HCT116 (cell line): Measurements from ENCODE around the gene NOS3. TPM values are rescaled to one million over a fixed set of nuclear protein-coding genes. Genes with fewer than 3 reads are reported as not detected.

Source experiments
- ATAC-seq: fragments of 200-7000 bp; cut with Tn5 transposase; 2 replicates; pipeline ENCODE4 v1.9.1; 2020; ENCODE audit warnings: mild to moderate bottlenecking, moderate library complexity
- BruUV-seq: library from RNA; stranded (reverse); fragments of 400-500 nt; replicated peaks from 2 replicates; lab custom pipeline; 2021; lab: Mats Ljungman, UMichigan
- CTCF ChIA-PET: fragments of 300-600 bp; sonication (Branson Sonifier 250); formaldehyde crosslinking; loops from one replicate; lab custom pipeline; 2021; ENCODE audit warnings: antibody characterized with exemption; lab: Charles Lee
- POLR2A ChIA-PET: fragments of 300-600, 350-600 bp; sonication (Branson Sonifier 250); formaldehyde crosslinking; loops from one replicate; lab custom pipeline; 2021; ENCODE audit warnings: antibody characterized with exemption; lab: Charles Lee
- RAD21 ChIA-PET, 2 experiments: fragments of 300-600 bp; sonication (Branson Sonifier 250); formaldehyde crosslinking; loops; one replicate each; lab custom pipeline; 2023; ENCODE audit warnings: low total read pairs in 2 of 2; ENCODE audit not compliant: uncharacterized antibody in 2 of 2, unreplicated experiment in 2 of 2, low non-redundant PET in 1 of 2; lab: Charles Lee
- DNase-seq: peaks from one replicate; pipeline ENCODE4 v3.0.0-alpha.2; 2010; ENCODE audit warnings: low read depth, low spot score
- H2AFZ ChIP-seq: fragments of 200-600 bp; shearing (Covaris generic), sonication (generic); 2 replicates; pipeline ENCODE4 v1.6.1; 2017; ENCODE audit warnings: low read depth, mixed run types, mixed read lengths, antibody characterized with exemption, low read length; ENCODE audit not compliant: poor library complexity, severe bottlenecking
- H3K27ac ChIP-seq: 2 replicates; pipeline ENCODE4 v1.5.1; 2012; ENCODE audit warnings: low read depth, low read length
- H3K27me3 ChIP-seq: fragments of 200-600 bp; sonication (generic); 2 replicates; pipeline ENCODE4 v1.6.1; 2016; ENCODE audit warnings: mixed run types, low read length, mixed read lengths; ENCODE audit not compliant: insufficient read depth
- H3K36me3 ChIP-seq, 2 experiments: fragments of 200-500 bp in 1 of 2; fragments of 200-600 bp in 1 of 2; sonication (Bioruptor generic) in 1 of 2; sonication (generic) in 1 of 2; 2 replicates each; pipeline versions ENCODE4 v1.5.1 to v1.6.1; 2014 to 2016; ENCODE audit warnings: low read length in 2 of 2, inconsistent platforms in 1 of 2, mixed read lengths in 1 of 2, mixed run types in 1 of 2; ENCODE audit not compliant: insufficient read depth in 2 of 2, control insufficient read depth in 1 of 2
- H3K4me1 ChIP-seq, 2 experiments: fragments of 200-600 bp in 1 of 2; sonication (generic) in 1 of 2; 2 replicates each; pipeline versions ENCODE4 v1.5.1 to v1.6.1; 2012 to 2017; ENCODE audit warnings: low read length in 2 of 2, inconsistent platforms in 1 of 2, mild to moderate bottlenecking in 1 of 2, mixed read lengths in 1 of 2, mixed run types in 1 of 2, moderate library complexity in 1 of 2; ENCODE audit not compliant: insufficient read depth in 2 of 2, control insufficient read depth in 1 of 2
- H3K4me2 ChIP-seq: fragments of 200-600 bp; sonication (generic); 2 replicates; pipeline ENCODE4 v1.6.1; 2017; ENCODE audit warnings: mixed run types, low read length, mixed read lengths
- H3K4me3 ChIP-seq, 2 experiments: fragments of 200-600 bp in 1 of 2; sonication (generic) in 1 of 2; replicated peaks in 1 of 2; 2 replicates each; pipeline ENCODE4 v1.5.1; 2011 to 2016; ENCODE audit warnings: low read length in 2 of 2, control low read depth in 1 of 2, low read depth in 1 of 2, mild to moderate bottlenecking in 1 of 2, mixed read lengths in 1 of 2, mixed run types in 1 of 2
- H3K79me2 ChIP-seq: fragments of 200-600 bp; sonication (generic); 2 replicates; pipeline ENCODE4 v1.6.1; 2017; ENCODE audit warnings: mild to moderate bottlenecking, mixed run types, low read length, moderate library complexity, mixed read lengths; ENCODE audit not compliant: insufficient read depth
- H3K9ac ChIP-seq: fragments of 200-600 bp; sonication (generic); 2 replicates; pipeline ENCODE4 v1.6.1; 2016; ENCODE audit warnings: low read length, mixed read lengths
- H3K9me2 ChIP-seq: fragments of 200-600 bp; sonication (generic), shearing (Covaris generic); 2 replicates; pipeline ENCODE4 v1.6.1; 2017; ENCODE audit warnings: mixed run types, mild to moderate bottlenecking, moderate library complexity; ENCODE audit not compliant: insufficient read depth
- H3K9me3 ChIP-seq, 2 experiments: fragments of 200-500 bp in 1 of 2; fragments of 200-600 bp in 1 of 2; sonication (Bioruptor generic) in 1 of 2; sonication (generic) in 1 of 2; 2 replicates each; pipeline ENCODE4 v1.6.1; 2014 to 2017; ENCODE audit warnings: low read length in 2 of 2, mixed read lengths in 2 of 2, inconsistent platforms in 1 of 2, low read depth in 1 of 2, mild to moderate bottlenecking in 1 of 2, mixed run types in 1 of 2, moderate library complexity in 1 of 2; ENCODE audit not compliant: control insufficient read depth in 1 of 2, insufficient read depth in 1 of 2
- H4K20me1 ChIP-seq: fragments of 200-600 bp; sonication (generic), shearing (Covaris generic); 2 replicates; pipeline ENCODE4 v1.6.1; 2017; ENCODE audit warnings: mixed run types, mild to moderate bottlenecking, moderate library complexity; ENCODE audit not compliant: insufficient read depth
- CBX3 ChIP-seq: IDR thresholded peaks from 2 replicates; pipeline ENCODE4 v1.6.1; 2012; ENCODE audit warnings: low read depth
- EGR1 ChIP-seq: IDR thresholded peaks from 2 replicates; pipeline ENCODE4 v1.6.1; 2012; ENCODE audit warnings: low read depth
- ELF1 ChIP-seq: IDR thresholded peaks from 2 replicates; pipeline ENCODE4 v1.6.1; 2012; ENCODE audit warnings: low read depth, borderline replicate concordance
- FOSL1 ChIP-seq: IDR thresholded peaks from 2 replicates; pipeline ENCODE4 v1.6.1; 2012; ENCODE audit warnings: low read depth
- POLR2A ChIP-seq: IDR thresholded peaks from 2 replicates; pipeline ENCODE4 v1.7.0; 2011; ENCODE audit warnings: borderline replicate concordance; ENCODE audit not compliant: insufficient read depth, insufficient read length; ENCODE audit errors: extremely low read depth
- POLR2AphosphoS5 ChIP-seq: IDR thresholded peaks from 2 replicates; pipeline ENCODE4 v1.6.1; 2011; ENCODE audit warnings: mild to moderate bottlenecking, low read depth, low read length, moderate library complexity
- RAD21 ChIP-seq: IDR thresholded peaks from 2 replicates; pipeline ENCODE4 v1.6.1; 2012; ENCODE audit warnings: low read depth, mild to moderate bottlenecking
- SIN3A ChIP-seq: IDR thresholded peaks from 2 replicates; pipeline ENCODE4 v1.6.1; 2012; ENCODE audit warnings: low read depth
- SP1 ChIP-seq: IDR thresholded peaks from 2 replicates; pipeline ENCODE4 v1.6.1; 2012; ENCODE audit warnings: low read depth
- SRF ChIP-seq: IDR thresholded peaks from 2 replicates; pipeline ENCODE4 v1.6.1; 2012; ENCODE audit warnings: low read depth
- TCF7L2 ChIP-seq: IDR thresholded peaks from 2 replicates; pipeline ENCODE4 v1.7.0; 2011; ENCODE audit warnings: borderline replicate concordance, inconsistent platforms; ENCODE audit not compliant: insufficient read depth, insufficient read length; ENCODE audit errors: extremely low read depth
- ZFX ChIP-seq: fragments of 450-650 bp; IDR thresholded peaks from 2 replicates; pipeline ENCODE4 v1.6.1; 2017
- ZNF274 ChIP-seq: fragments of 200-500 bp; sonication (Bioruptor generic); IDR thresholded peaks from 2 replicates; pipeline ENCODE4 v1.6.1; 2014; ENCODE audit warnings: mild to moderate bottlenecking, low read depth, low read length, inconsistent platforms
- intact Hi-C: fragments of 100-400 bp; cut with micrococcal nuclease; formaldehyde crosslinking; loops from 2 replicates; pipeline ENCODE4 v1.10.0; 2022
- total RNA-seq: library from RNA; stranded (reverse); gene quantifications from one replicate; pipeline ENCODE4 v1.2.1, GENCODE V29; 2021; ENCODE audit not compliant: unreplicated experiment
- TF ChIP-seq, protein P1 (sequence below): IDR thresholded peaks from 2 replicates; pipeline ENCODE4 v1.6.1; 2012
- TF ChIP-seq, protein P2 (sequence below): IDR thresholded peaks from 2 replicates; pipeline ENCODE4 v1.6.1; 2012; ENCODE audit warnings: low read depth

The NOS3 gene
- total RNA-seq, 1 experiment from 2014 or later: 35.8 TPM

DNA sequence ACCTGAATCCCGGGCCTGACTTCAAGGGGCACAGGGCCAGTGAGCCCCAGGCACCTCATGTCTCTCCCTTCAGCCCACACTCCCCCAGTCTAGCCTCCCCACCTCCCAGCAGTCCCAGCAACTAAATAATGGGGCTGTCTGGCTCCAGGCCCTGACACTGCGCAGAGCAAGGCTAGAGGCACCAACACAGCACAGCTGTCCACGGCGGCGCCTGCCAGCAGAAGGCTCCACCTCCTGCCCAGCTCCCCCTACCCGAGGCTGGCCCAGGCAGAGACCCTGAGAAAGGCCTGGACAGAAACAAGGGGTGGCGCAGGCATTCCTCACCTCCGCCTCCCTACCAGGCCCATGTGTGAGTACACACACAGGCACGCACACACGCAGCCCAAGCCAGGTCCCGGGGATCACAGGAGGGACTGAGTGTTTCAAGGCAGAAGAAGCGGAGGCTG is 18.8 kb upstream of the NOS3 start:
- CTCF ChIA-PET: no interaction called here
- H3K27ac ChIP-seq: no peak overlapping the region
- no peak for DNase-seq
- TF ChIP-seq, protein P1, sequence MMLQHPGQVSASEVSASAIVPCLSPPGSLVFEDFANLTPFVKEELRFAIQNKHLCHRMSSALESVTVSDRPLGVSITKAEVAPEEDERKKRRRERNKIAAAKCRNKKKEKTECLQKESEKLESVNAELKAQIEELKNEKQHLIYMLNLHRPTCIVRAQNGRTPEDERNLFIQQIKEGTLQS: no peak
- no peak for TF ChIP-seq SIN3A
- no peak for TF ChIP-seq FOSL1
- no peak for TF ChIP-seq EGR1
- TF ChIP-seq, protein P2, sequence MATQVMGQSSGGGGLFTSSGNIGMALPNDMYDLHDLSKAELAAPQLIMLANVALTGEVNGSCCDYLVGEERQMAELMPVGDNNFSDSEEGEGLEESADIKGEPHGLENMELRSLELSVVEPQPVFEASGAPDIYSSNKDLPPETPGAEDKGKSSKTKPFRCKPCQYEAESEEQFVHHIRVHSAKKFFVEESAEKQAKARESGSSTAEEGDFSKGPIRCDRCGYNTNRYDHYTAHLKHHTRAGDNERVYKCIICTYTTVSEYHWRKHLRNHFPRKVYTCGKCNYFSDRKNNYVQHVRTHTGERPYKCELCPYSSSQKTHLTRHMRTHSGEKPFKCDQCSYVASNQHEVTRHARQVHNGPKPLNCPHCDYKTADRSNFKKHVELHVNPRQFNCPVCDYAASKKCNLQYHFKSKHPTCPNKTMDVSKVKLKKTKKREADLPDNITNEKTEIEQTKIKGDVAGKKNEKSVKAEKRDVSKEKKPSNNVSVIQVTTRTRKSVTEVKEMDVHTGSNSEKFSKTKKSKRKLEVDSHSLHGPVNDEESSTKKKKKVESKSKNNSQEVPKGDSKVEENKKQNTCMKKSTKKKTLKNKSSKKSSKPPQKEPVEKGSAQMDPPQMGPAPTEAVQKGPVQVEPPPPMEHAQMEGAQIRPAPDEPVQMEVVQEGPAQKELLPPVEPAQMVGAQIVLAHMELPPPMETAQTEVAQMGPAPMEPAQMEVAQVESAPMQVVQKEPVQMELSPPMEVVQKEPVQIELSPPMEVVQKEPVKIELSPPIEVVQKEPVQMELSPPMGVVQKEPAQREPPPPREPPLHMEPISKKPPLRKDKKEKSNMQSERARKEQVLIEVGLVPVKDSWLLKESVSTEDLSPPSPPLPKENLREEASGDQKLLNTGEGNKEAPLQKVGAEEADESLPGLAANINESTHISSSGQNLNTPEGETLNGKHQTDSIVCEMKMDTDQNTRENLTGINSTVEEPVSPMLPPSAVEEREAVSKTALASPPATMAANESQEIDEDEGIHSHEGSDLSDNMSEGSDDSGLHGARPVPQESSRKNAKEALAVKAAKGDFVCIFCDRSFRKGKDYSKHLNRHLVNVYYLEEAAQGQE: no peak
- no peak for TF ChIP-seq RAD21
- TF ChIP-seq CBX3: no peak
- TF ChIP-seq POLR2A: no peak
- TF ChIP-seq ZNF274: no peak
- TF ChIP-seq ELF1: no peak
- no peak for TF ChIP-seq SP1
- no peak for TF ChIP-seq TCF7L2
- TF ChIP-seq POLR2AphosphoS5: no peak
- no peak for TF ChIP-seq SRF
- no peak for TF ChIP-seq ZFX
- H3K4me2 ChIP-seq: no peak overlapping the region
- no peak for ATAC-seq
- BruUV-seq: no TSS peak
- no peaks in the 10 kb centered on the region for H3K9me3 ChIP-seq
- no peaks in the 10 kb centered on the region for H3K27me3 ChIP-seq
- H3K9me2 ChIP-seq: no peaks in the 10 kb centered on the region
- peaks cover 21 to 27% of the 10 kb centered on the region in 2 experiments for H3K4me1 ChIP-seq
- intact Hi-C loops: no loop called here
- 0 out of 2 replicates have a peak, but pooled peaks cover 2% of the 10 kb centered on the region for H3K79me2 ChIP-seq
- no peaks in the 10 kb centered on the region for H3K36me3 ChIP-seq
- no peak overlapping the region for H3K4me3 ChIP-seq
- no peak overlapping the region for H3K9ac ChIP-seq
- POLR2A ChIA-PET: no interaction called here
- RAD21 ChIA-PET: no interaction called here
- no peaks in the 10 kb centered on the region for H4K20me1 ChIP-seq
- H2AFZ ChIP-seq: no peak overlapping the region
